Measurements from ENCODE around the gene LGR6. TPM values are rescaled to one million over a fixed set of nuclear protein-coding genes. Genes with fewer than 3 reads are reported as not detected.

Gene LGR6
- polyA plus RNA-seq, 4 donors, result 0.27 to 1.0 (median 0.28) TPM; not detected in 1

DNA sequence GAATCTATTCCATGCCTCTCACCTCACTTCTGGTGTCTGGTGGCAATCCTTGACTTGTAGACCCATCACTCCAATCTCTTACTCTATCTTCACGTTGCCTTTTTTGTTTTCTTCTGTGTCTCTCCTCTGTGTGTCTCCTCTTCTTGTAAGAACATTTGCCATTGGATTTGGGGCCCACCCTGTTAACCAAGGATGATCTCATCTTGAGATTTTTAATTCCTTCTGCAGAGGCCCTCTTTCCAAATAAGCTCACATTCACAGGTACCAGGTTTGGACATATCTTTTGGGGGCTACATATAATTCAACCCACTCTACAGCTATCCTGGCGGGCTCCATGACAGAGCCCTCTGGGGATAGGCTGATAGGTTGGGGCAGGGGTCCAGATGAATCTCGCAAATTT is 92.3 kb downstream of the LGR6 start:
- no peaks in the 10 kb centered on the region for H3K27me3 ChIP-seq (ENCODE audit: control insufficient read depth in 3 of 3, insufficient read depth in 3 of 3, low read length in 3 of 3)
- no peaks in the 10 kb centered on the region for H3K36me3 ChIP-seq (ENCODE audit: control insufficient read depth in 3 of 3, insufficient read depth in 2 of 3, low read depth in 1 of 3, low read length in 3 of 3)
- whole genome bisulfite sequencing, 3 donors, result 86 to 90% (median 89%) methylated on average over 3 of the region's 3 CpGs
- H3K4me1 ChIP-seq (ENCODE audit: control insufficient read depth in 3 of 3, insufficient read depth in 2 of 3, low read depth in 1 of 3, low read length in 2 of 3), result peaks cover 0 to 10% (median 3%) of the 10 kb centered on the region in 3 donors
- no peak overlapping the region for H3K4me3 ChIP-seq (ENCODE audit: low read depth in 1 of 3, low read length in 3 of 3)
- H3K9me3 ChIP-seq (ENCODE audit: control insufficient read depth in 2 of 2, insufficient read depth in 1 of 2, low read depth in 1 of 2, low read length in 1 of 2), result no peaks in the 10 kb centered on the region
- FAIRE-seq, result no peak
- no peak for DNase-seq
- no peak overlapping the region for H3K27ac ChIP-seq (ENCODE audit: low read depth in 1 of 3, low read length in 2 of 3)

- Histone ChIP-seq H3K4me1 (ENCODE audit: control insufficient read depth in 3 of 3, insufficient read depth in 2 of 3, low read depth in 1 of 3, low read length in 2 of 3) (peaks cover 0 to 12% (median 3%) of the 10 kb centered on the region in 3 donors), H3K36me3 (ENCODE audit: control insufficient read depth in 3 of 3, insufficient read depth in 2 of 3, low read depth in 1 of 3, low read length in 3 of 3) (no peaks in the 10 kb centered on the region), H3K9me3 (ENCODE audit: control insufficient read depth in 2 of 2, insufficient read depth in 1 of 2, low read depth in 1 of 2, low read length in 1 of 2) (no peaks in the 10 kb centered on the region), H3K4me3 (ENCODE audit: low read depth in 1 of 3, low read length in 3 of 3) (no peak overlapping the region), H3K27me3 (ENCODE audit: control insufficient read depth in 3 of 3, insufficient read depth in 3 of 3, low read length in 3 of 3) (no peaks in the 10 kb centered on the region), H3K27ac (ENCODE audit: low read depth in 1 of 3, low read length in 2 of 3) (no peak overlapping the region)
- WGBS, 3 donors, result 25 to 35% (median 26%) methylated on average over 6 of the region's 6 CpGs
- FAIRE-seq (no peak), DNase-seq (peak; percentile 17 to 55)
These were observed 93.1 kb downstream of the LGR6 start for GRCh38 chr1:202286622-202287097.

DNA sequence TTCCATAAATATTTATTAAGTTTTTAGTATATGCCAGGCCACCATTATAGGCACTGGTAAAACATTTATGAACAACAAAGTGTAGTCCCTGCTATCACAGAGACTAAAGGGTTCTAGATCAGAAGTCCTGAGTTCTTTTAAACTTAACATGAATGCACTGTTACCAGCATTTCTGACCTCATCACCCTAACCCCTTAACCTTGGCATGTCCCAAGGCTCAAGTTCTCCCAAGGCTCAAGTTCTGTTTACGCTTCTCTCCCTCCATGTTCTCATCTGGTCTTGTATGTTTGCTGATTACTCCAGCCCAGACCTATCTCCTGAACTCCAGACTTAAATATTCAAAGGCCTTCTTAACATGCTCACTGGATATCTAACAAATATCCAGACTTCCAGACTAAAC is 93.6 kb downstream of the LGR6 start:
- Histone ChIP-seq H3K4me3 (ENCODE audit: low read depth in 1 of 3, low read length in 3 of 3) (no peak overlapping the region), H3K36me3 (ENCODE audit: control insufficient read depth in 3 of 3, insufficient read depth in 2 of 3, low read depth in 1 of 3, low read length in 3 of 3) (no peaks in the 10 kb centered on the region), H3K27me3 (ENCODE audit: control insufficient read depth in 3 of 3, insufficient read depth in 3 of 3, low read length in 3 of 3) (no peaks in the 10 kb centered on the region), H3K27ac (ENCODE audit: low read depth in 1 of 3, low read length in 2 of 3) (no peak overlapping the region), H3K9me3 (ENCODE audit: control insufficient read depth in 2 of 2, insufficient read depth in 1 of 2, low read depth in 1 of 2, low read length in 1 of 2) (no peaks in the 10 kb centered on the region), H3K4me1 (ENCODE audit: control insufficient read depth in 3 of 3, insufficient read depth in 2 of 3, low read depth in 1 of 3, low read length in 2 of 3) (peaks cover 0 to 12% (median 3%) of the 10 kb centered on the region in 3 donors)
- WGBS, 3 donors, result 91 to 100% (median 100%) methylated on average over 1 of the region's 1 CpG
- no peak for FAIRE-seq
- DNase-seq, result no peak

DNA sequence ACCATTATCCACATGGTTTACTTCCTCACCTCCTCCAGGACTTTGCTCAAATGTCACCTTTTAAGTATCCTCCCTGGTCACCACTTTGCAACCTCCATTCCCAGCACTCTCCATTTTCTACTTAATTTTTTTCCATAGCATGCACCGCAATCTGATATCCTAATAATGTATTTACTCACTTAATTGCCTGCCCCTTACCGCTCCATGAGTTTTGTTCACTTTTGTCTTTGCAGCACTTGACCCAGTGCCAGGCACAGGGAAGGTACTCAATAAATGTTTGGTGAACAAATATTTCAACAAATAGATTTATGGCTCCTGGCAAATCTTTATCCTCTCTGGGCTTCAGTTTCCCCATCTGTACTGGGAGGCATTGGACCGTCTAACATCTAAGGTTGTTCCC is 94.6 kb downstream of the LGR6 start:
- Histone ChIP-seq H3K4me1 (ENCODE audit: control insufficient read depth in 3 of 3, insufficient read depth in 2 of 3, low read depth in 1 of 3, low read length in 2 of 3) (peaks cover 0 to 12% (median 3%) of the 10 kb centered on the region in 3 donors), H3K27me3 (ENCODE audit: control insufficient read depth in 3 of 3, insufficient read depth in 3 of 3, low read length in 3 of 3) (no peaks in the 10 kb centered on the region), H3K36me3 (ENCODE audit: control insufficient read depth in 3 of 3, insufficient read depth in 2 of 3, low read depth in 1 of 3, low read length in 3 of 3) (no peaks in the 10 kb centered on the region), H3K9me3 (ENCODE audit: control insufficient read depth in 2 of 2, insufficient read depth in 1 of 2, low read depth in 1 of 2, low read length in 1 of 2) (no peaks in the 10 kb centered on the region), H3K4me3 (ENCODE audit: low read depth in 1 of 3, low read length in 3 of 3) (no peak overlapping the region), H3K27ac (ENCODE audit: low read depth in 1 of 3, low read length in 2 of 3) (no peak overlapping the region)
- no peak for FAIRE-seq
- 67 to 93% (median 72%) methylated on average over 3 of the region's 3 CpGs for WGBS, 3 donors
- DNase-seq, result no peak

DNA sequence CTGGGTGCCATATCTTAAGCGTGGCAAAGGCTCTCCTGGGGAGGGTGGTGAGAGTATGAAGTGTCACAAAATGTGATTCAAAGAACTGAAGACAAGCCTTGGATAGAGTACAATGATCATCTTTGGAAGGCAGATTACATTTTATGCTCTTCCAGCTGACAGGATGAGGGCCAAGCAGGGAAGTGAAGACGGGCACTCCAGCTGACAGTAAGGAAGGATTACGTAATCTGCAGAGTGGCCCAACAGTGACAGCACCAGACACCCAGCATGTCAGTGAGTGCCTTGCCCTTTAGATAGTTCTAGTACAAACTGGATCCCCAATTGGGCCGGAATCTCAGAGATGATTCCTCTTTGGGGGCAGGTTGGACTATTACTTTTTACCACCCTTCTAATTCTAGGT is 95.4 kb downstream of the LGR6 start:
- Histone ChIP-seq H3K27me3 (ENCODE audit: control insufficient read depth in 3 of 3, insufficient read depth in 3 of 3, low read length in 3 of 3) (no peaks in the 10 kb centered on the region), H3K27ac (ENCODE audit: low read depth in 1 of 3, low read length in 2 of 3) (no peak overlapping the region), H3K36me3 (ENCODE audit: control insufficient read depth in 3 of 3, insufficient read depth in 2 of 3, low read depth in 1 of 3, low read length in 3 of 3) (no peaks in the 10 kb centered on the region), H3K4me3 (ENCODE audit: low read depth in 1 of 3, low read length in 3 of 3) (no peak overlapping the region), H3K9me3 (ENCODE audit: control insufficient read depth in 2 of 2, insufficient read depth in 1 of 2, low read depth in 1 of 2, low read length in 1 of 2) (no peaks in the 10 kb centered on the region), H3K4me1 (ENCODE audit: control insufficient read depth in 3 of 3, insufficient read depth in 2 of 3, low read depth in 1 of 3, low read length in 2 of 3) (peaks cover 0 to 19% (median 2%) of the 10 kb centered on the region in 3 donors)
- 82 to 95% (median 93%) methylated on average over 4 of the region's 4 CpGs for WGBS, 3 donors
- DNase-seq (no peak), FAIRE-seq (no peak)

DNA sequence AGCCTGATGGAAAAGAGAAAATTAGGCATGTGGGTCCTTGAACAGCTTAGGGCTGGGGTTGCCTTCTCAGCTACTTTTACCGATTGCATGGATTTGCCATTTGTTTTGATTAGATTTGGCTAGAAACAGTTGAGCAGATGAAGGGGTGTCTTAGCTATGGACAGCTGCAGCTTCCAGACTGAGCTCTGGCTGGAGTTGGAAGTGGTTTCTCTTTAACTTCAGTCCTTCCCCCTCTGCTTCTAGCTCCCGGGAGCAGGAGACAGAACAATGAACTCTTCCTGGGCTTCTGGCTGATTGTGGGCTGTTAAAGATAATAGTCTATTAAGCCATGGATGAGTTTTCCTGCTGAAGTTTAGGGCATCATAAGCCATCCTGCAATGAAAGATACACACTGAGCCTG is 97.4 kb downstream of the LGR6 start:
- Histone ChIP-seq H3K27me3 (ENCODE audit: control insufficient read depth in 3 of 3, insufficient read depth in 3 of 3, low read length in 3 of 3) (no peaks in the 10 kb centered on the region), H3K9me3 (ENCODE audit: control insufficient read depth in 2 of 2, insufficient read depth in 1 of 2, low read depth in 1 of 2, low read length in 1 of 2) (no peaks in the 10 kb centered on the region), H3K4me3 (ENCODE audit: low read depth in 1 of 3, low read length in 3 of 3) (no peak overlapping the region), H3K36me3 (ENCODE audit: control insufficient read depth in 3 of 3, insufficient read depth in 2 of 3, low read depth in 1 of 3, low read length in 3 of 3) (no peaks in the 10 kb centered on the region), H3K27ac (ENCODE audit: low read depth in 1 of 3, low read length in 2 of 3) (no peak overlapping the region), H3K4me1 (ENCODE audit: control insufficient read depth in 3 of 3, insufficient read depth in 2 of 3, low read depth in 1 of 3, low read length in 2 of 3) (peaks cover 2 to 35% (median 3%) of the 10 kb centered on the region in 3 donors)
- DNase-seq (peak in 1 of 2 donors; percentile 21), FAIRE-seq (no peak)
- WGBS, 3 donors, result 53 to 56% (median 54%) methylated on average over 2 of the region's 2 CpGs

DNA sequence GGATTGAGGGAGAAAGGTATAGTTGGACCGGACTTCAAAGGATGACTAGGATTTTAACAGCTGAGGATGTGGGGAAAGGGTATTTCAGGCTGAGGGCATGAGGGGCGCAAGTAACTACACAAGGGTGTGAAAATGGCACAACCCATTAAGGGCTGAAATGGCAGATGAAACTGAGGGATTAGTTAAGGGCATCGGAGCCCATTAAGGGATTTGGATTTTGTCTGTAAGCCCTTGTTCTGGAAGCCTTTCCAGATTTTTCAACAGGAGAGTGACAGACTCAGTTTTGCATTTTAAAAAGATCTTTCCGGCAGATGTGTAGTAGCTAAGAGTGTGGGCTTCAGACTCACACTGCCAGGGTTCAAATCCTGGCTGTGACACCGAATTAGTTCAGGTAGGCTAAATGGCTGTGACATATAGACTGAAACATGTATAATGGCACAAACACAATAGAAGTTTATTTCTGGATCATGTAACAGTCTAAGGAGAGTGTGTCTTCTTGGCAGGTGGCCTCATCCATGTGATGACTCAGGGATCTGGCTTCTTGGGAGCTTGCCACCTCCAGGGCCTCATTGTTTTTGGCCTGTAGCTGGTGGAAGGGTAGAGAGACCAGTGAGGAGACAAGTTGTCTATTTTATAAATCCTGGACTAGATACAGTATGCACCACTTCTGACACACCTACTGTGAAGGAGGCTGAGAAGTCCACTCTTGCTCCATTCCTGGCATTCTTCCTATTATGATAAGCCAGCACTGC is 98.5 kb downstream of the LGR6 start:
- H3K9me3 ChIP-seq (ENCODE audit: control insufficient read depth in 2 of 2, insufficient read depth in 1 of 2, low read depth in 1 of 2, low read length in 1 of 2), result no peaks in the 10 kb centered on the region
- H3K27ac ChIP-seq (ENCODE audit: low read depth in 1 of 3, low read length in 2 of 3), result no peak overlapping the region
- no peak overlapping the region for H3K4me3 ChIP-seq (ENCODE audit: low read depth in 1 of 3, low read length in 3 of 3)
- no peaks in the 10 kb centered on the region for H3K36me3 ChIP-seq (ENCODE audit: control insufficient read depth in 3 of 3, insufficient read depth in 2 of 3, low read depth in 1 of 3, low read length in 3 of 3)
- no peaks in the 10 kb centered on the region for H3K27me3 ChIP-seq (ENCODE audit: control insufficient read depth in 3 of 3, insufficient read depth in 3 of 3, low read length in 3 of 3)
- WGBS, 3 donors, result 91 to 95% (median 95%) methylated on average over 5 of the region's 5 CpGs
- peaks cover 2 to 30% (median 3%) of the 10 kb centered on the region in 3 donors for H3K4me1 ChIP-seq (ENCODE audit: control insufficient read depth in 3 of 3, insufficient read depth in 2 of 3, low read depth in 1 of 3, low read length in 2 of 3)
- FAIRE-seq (no peak), DNase-seq (no peak)

- Histone ChIP-seq H3K27ac (ENCODE audit: low read depth in 1 of 3, low read length in 2 of 3) (no peak overlapping the region), H3K36me3 (ENCODE audit: control insufficient read depth in 3 of 3, insufficient read depth in 2 of 3, low read depth in 1 of 3, low read length in 3 of 3) (no peaks in the 10 kb centered on the region), H3K9me3 (ENCODE audit: control insufficient read depth in 2 of 2, insufficient read depth in 1 of 2, low read depth in 1 of 2, low read length in 1 of 2) (no peaks in the 10 kb centered on the region), H3K4me1 (ENCODE audit: control insufficient read depth in 3 of 3, insufficient read depth in 2 of 3, low read depth in 1 of 3, low read length in 2 of 3) (peaks cover 2 to 30% (median 3%) of the 10 kb centered on the region in 3 donors), H3K27me3 (ENCODE audit: control insufficient read depth in 3 of 3, insufficient read depth in 3 of 3, low read length in 3 of 3) (no peaks in the 10 kb centered on the region), H3K4me3 (ENCODE audit: low read depth in 1 of 3, low read length in 3 of 3) (no peak overlapping the region)
- no peak for DNase-seq
- WGBS, 3 donors, result 65 to 94% (median 93%) methylated on average over 1 of the region's 1 CpG
- no peak for FAIRE-seq
These were observed 99.2 kb downstream of the LGR6 start for GRCh38 chr1:202292773-202293172.
